NOMO-1 treated with dmso at 0.1 percent for 144 hours (cell line): ENCODE results near the gene HNRNPL.
"Not testable (repeated sequence)": the region's sequence is repeated elsewhere in the genome, so short reads cannot be mapped to it uniquely, and the experiment has no call there.

ENCODE experiments used
- DNase-seq: peaks from one replicate; lab custom pipeline; 2025; ENCODE audit not compliant: unreplicated experiment; lab: John Stamatoyannopoulos, UW

HNRNPL gene

GRCh38 chr19:38831142-38831605 lies 18.6 kb downstream of the HNRNPL start:
- no peak for DNase-seq

- DNase-seq: no peak
These were observed 19.6 kb downstream of the HNRNPL start for GRCh38 chr19:38830039-38830733.

- DNase-seq: not testable (repeated sequence)
These were observed 20.6 kb downstream of the HNRNPL start for GRCh38 chr19:38829203-38829602.

GRCh38 chr19:38826856-38827551 lies 22.8 kb downstream of the HNRNPL start:
- DNase-seq: no peak

GRCh38 chr19:38825936-38826335 lies 23.9 kb downstream of the HNRNPL start:
- DNase-seq: not testable (repeated sequence)

GRCh38 chr19:38821230-38821825 lies 28.5 kb downstream of the HNRNPL start:
- not testable (repeated sequence) for DNase-seq

- DNase-seq: no peak
These were observed 30.4 kb downstream of the HNRNPL start for GRCh38 chr19:38819231-38819920.

- DNase-seq: no peak
These were observed 32.7 kb downstream of the HNRNPL start for GRCh38 chr19:38817081-38817480.

GRCh38 chr19:38816131-38816750 lies 33.5 kb downstream of the HNRNPL start:
- no peak for DNase-seq

GRCh38 chr19:38815059-38816001 lies 34.5 kb downstream of the HNRNPL start:
- no peak for DNase-seq

GRCh38 chr19:38813932-38814331 lies 35.9 kb downstream of the HNRNPL start:
- DNase-seq: not testable (repeated sequence)

- no peak for DNase-seq
These were observed 36.5 kb downstream of the HNRNPL start for GRCh38 chr19:38813323-38813722.

GRCh38 chr19:38812841-38813320 lies 36.9 kb downstream of the HNRNPL start, which contains the start of gene LGALS4:
LGALS4 (minus strand) TSS chr19:38812945; CDS start chr19:38812886, 59 bp downstream.
- DNase-seq: no peak

- DNase-seq: no peak
These were observed 37.6 kb downstream of the HNRNPL start for GRCh38 chr19:38812009-38812840.

GRCh38 chr19:38809592-38810252 lies 40.1 kb downstream of the HNRNPL start:
- no peak for DNase-seq

GRCh38 chr19:38808741-38809140 lies 41.0 kb downstream of the HNRNPL start:
- DNase-seq: no peak

GRCh38 chr19:38807374-38808098 lies 42.2 kb downstream of the HNRNPL start:
- DNase-seq: not testable (repeated sequence)

- no peak for DNase-seq
These were observed 43.4 kb downstream of the HNRNPL start for GRCh38 chr19:38806371-38806770.
